ENCODE measurements around the gene GRM5.

The GRM5 gene

DNA sequence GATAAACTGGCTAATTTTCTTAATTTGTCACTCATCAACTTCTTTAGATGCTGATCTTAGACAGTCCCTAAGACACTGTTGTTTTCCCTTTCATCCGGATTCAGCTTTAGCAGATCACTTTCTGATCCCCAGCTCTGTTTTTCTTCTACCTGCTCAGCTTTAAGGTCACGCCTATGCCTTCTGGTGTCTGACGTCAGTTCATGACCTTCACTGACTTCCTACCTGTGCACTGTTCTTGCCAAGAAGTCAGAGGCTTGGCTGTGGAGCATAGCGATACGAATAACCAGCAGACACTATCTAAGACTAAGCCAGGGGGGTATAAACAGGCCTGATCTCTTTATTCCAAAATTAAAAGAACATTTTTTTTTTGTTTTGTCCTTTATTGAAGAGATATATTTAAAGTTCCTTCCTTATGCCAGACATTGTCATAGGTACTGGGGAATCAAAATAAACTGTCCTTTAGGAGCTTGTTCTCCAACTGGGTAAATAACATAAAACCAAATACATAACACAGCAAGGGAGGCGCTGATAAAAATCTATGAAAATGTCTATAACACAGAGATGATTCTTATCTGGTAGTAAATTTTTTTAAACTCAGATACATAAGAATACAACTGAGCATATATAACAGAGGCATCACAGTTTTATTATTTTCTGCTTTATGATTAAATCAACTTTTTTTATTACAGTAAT, 376.1 kb downstream of the GRM5 start:
- peak in 1 of 2 experiments; percentile 10 for DNase-seq (ENCODE audit: low read depth in 1 of 2, low spot score in 1 of 2)
- in situ Hi-C loops (cut with HindIII; ENCODE audit: low pct_unique_long_range_greater_than_20kb, low sequenced_read_pairs): no loop called here
- no peak for TF ChIP-seq JUND (IDR thresholded peaks at IDR 0.05; ENCODE audit: low read depth)

DNA sequence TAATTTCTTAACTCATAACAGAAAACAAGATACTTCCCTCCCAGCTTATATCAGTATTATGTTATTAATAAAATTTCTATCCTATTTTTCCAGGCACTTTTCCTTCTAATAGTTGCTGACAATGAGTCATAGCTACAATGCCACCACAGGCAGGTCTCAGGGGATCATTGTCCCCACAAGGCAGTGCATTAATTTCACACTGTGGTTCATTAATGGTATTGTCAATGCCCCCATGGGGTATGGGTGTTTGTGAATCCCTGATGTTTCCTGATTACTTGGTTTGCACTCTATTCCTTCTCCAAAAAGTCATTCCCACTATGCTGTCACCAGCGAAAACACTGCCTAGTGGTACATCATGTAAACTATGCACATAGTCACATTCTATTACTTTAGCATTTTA, 382.8 kb downstream of the GRM5 start:
- DNase-seq (ENCODE audit: low read depth in 1 of 2, low spot score in 1 of 2): no peak
- no peak for TF ChIP-seq JUND (IDR thresholded peaks at IDR 0.05; ENCODE audit: low read depth)
- in situ Hi-C loops (cut with HindIII; ENCODE audit: low pct_unique_long_range_greater_than_20kb, low sequenced_read_pairs): no loop called here

DNA sequence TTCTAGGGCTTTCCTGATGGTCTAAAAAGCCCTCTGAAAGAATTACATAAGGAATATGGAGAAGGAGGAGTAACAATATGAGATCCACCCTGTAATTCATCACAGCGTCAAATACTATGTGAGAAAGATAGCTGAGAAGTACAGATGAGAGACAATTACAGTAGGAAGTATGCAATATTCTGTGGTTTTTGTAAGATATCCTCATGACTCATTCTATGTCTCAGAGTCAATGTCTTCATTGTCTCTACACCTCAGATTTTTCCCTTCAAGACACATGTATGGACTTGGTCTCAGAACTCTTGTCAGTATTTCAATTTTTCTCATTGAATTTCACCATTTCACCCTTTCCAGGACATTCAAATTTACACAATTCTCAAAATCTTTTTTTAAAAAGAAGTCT, 385.0 kb downstream of the GRM5 start:
- in situ Hi-C loops (cut with HindIII; ENCODE audit: low pct_unique_long_range_greater_than_20kb, low sequenced_read_pairs): no loop called here
- no peak for TF ChIP-seq JUND (IDR thresholded peaks at IDR 0.05; ENCODE audit: low read depth)
- no peak for DNase-seq (ENCODE audit: low read depth in 1 of 2, low spot score in 1 of 2)

DNA sequence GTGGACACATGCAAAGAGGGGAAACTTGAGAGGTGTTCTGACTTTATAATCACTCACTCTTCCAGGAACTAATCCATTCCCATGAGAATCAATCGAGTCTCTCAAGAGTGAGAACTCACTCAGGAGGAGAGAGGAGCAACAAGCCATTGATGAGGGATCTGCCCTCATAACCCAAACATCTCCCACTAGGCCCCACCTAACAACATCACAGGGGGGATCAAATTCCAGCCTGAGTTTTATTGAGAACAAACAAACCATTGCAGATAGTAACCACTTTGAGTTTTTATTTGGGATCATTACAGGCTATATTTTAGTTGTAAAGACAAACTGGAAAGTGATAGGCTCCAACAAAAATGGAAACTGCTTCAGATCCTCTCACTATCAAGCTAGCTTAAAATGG, 399.4 kb downstream of the GRM5 start:
- in situ Hi-C loops (cut with HindIII; ENCODE audit: low pct_unique_long_range_greater_than_20kb, low sequenced_read_pairs): no loop called here
- no peak for TF ChIP-seq JUND (IDR thresholded peaks at IDR 0.05; ENCODE audit: low read depth)
- no peak for DNase-seq (ENCODE audit: low read depth in 1 of 2, low spot score in 1 of 2)

DNA sequence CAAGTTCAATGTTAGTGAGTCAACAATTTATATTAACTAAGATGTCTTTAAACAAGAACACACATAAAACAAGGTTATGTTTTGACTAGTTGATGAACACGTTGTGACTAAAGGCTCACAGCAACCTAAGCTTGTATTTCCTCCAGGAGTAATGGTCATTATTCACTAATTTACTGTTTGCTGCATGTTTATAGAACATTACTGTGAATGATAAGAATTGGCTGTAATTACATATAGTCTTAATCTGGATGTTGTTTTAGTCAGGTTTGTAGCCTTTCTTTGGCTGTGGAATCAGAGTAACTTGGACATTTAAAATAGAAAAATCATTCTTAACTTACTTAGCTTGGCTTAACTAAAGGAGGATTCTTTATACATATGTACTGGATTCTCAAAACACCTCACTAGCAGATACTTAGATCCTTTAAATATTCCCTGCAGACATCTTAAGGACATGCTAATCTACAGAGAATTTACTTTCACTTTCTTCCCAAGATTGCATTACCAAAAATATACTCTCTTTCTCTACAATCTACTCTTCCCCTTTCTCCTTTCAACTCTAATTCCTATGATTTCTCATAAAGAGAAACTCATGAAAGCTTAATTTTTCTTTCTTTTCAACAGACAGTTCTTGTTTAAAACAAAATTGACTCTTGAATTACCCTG, 408.6 kb downstream of the GRM5 start:
- DNase-seq (ENCODE audit: low read depth in 1 of 2, low spot score in 1 of 2): no peak
- no peak for TF ChIP-seq JUND (IDR thresholded peaks at IDR 0.05; ENCODE audit: low read depth)
- in situ Hi-C loops (cut with HindIII; ENCODE audit: low pct_unique_long_range_greater_than_20kb, low sequenced_read_pairs): no loop called here

DNA sequence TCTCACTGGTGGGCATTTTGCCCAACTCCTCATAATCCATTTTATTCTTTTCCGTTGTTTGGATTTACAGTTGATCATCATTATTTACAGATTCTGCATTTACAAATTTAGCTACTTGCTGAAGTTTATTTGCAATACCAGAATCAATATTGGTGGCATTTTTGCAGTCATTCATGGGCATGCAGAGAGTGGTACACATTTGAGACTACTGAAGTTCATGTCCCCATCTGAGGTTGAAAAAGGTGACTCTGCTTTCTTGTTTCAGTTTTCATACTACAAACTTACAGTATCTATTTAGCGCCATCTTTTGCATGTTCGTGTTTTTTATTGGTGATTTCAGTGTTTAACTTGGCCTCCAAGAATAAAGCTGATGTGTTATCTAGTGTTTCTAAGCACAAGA, 409.5 kb downstream of the GRM5 start:
- in situ Hi-C loops (cut with HindIII; ENCODE audit: low pct_unique_long_range_greater_than_20kb, low sequenced_read_pairs): no loop called here
- DNase-seq (ENCODE audit: low read depth in 1 of 2, low spot score in 1 of 2): no peak
- TF ChIP-seq JUND (IDR thresholded peaks at IDR 0.05; ENCODE audit: low read depth): no peak

DNA sequence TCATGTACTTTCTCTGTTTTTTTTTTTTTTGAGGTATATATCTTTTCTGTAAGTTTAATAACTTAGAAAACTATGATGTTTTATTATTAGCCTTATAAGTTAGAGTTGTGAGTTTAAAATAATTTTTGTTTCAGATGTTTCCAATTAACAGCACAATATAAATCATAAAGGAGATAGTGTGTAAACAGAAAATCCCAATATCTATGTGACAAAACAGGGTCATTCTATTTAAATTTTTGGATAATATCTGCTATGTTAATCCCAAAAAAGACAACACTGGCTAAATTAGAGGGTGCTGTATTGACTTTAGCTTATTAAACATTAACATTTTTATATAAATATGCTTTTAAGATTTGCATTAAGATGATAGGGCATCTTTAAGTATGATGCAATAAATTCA, 410.1 kb downstream of the GRM5 start:
- DNase-seq (ENCODE audit: low read depth in 1 of 2, low spot score in 1 of 2): no peak
- TF ChIP-seq JUND (IDR thresholded peaks at IDR 0.05; ENCODE audit: low read depth): no peak
- in situ Hi-C loops (cut with HindIII; ENCODE audit: low pct_unique_long_range_greater_than_20kb, low sequenced_read_pairs): no loop called here

DNA sequence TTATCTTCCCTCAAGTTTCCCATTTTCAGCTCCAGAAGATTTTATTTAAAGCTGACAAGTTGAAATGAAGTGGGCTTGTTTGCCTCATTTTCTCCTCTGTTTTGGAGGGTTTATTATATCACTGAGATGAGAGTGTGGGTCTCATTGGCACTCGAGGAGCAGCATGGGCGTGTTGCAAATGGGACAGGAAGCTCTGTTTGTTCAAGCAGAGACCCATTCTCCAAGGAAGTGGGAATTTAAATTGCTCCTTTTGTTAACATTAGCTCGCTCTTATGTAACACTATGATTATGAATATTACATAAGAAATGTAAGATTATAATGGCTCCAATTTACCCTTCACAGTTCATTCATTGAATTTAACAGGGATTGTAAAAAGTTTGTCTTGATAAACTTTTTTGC, 410.6 kb downstream of the GRM5 start:
- DNase-seq (ENCODE audit: low read depth in 1 of 2, low spot score in 1 of 2): no peak
- in situ Hi-C loops (cut with HindIII; ENCODE audit: low pct_unique_long_range_greater_than_20kb, low sequenced_read_pairs): no loop called here
- TF ChIP-seq JUND (IDR thresholded peaks at IDR 0.05; ENCODE audit: low read depth): no peak

DNA sequence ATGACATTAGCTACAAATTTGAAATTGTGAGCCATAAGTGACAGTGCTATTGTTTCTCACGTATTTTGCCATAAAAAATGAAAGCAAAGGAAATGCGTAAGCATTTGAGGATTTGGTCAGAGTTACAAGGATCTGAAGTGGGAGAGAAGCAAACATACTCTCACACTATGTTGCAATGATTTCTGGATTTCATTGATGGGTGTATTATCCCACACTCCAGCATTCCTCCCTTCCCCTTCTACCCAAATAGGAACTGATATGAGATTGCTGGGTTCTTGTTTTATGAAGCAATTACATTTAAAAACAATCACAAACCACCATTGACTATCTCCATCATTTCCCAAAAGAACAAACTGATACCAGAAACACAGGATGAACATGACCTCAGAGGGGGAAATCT, 414.2 kb downstream of the GRM5 start:
- no peak for DNase-seq (ENCODE audit: low read depth in 1 of 2, low spot score in 1 of 2)
- in situ Hi-C loops (cut with HindIII; ENCODE audit: low pct_unique_long_range_greater_than_20kb, low sequenced_read_pairs): no loop called here
- TF ChIP-seq JUND (IDR thresholded peaks at IDR 0.05; ENCODE audit: low read depth): no peak

DNA sequence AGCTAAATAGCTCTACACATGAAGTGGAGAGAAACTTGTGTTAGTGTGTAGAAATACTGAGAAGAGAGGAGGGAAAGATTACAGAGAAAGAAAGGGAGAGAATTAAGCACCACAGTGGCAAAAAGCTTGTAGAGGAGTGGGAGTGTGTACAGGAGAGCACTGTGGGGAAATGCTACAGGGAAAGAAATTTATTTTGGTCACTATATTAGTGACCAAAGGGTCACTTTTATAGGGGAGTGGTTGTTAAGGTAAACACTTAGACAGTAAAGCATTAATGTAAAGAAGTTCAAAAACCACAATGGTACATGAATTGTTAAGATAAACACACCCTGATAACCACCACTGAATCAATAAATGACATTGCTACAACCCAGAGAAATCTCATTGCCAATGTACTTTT, 421.1 kb downstream of the GRM5 start:
- no peak for DNase-seq (ENCODE audit: low read depth in 1 of 2, low spot score in 1 of 2)
- TF ChIP-seq JUND (IDR thresholded peaks at IDR 0.05; ENCODE audit: low read depth): no peak
- in situ Hi-C loops (cut with HindIII; ENCODE audit: low pct_unique_long_range_greater_than_20kb, low sequenced_read_pairs): no loop called here

DNA sequence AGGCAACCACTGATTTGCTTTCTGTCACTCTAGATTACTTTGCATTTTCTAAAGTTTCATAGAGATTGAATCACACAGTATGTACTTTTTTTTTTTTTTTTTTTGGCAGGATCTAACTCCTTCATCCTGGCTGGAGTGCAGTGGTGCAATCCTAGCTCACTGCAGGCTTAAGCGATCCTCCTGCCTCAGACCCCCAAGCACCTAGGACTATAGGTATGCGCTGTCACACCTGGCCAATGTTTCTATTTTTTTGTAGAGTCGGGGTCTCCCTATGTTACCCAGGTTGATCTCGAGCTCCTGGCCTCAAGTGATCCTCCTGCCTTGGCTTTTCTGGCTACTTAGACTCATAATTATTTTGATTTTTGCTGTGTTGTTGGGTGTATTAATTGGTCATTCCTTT, 433.6 kb downstream of the GRM5 start:
- no peak for TF ChIP-seq JUND (IDR thresholded peaks at IDR 0.05; ENCODE audit: low read depth)
- no peak for DNase-seq (ENCODE audit: low read depth in 1 of 2, low spot score in 1 of 2)
- in situ Hi-C loops (cut with HindIII; ENCODE audit: low pct_unique_long_range_greater_than_20kb, low sequenced_read_pairs): no loop called here

DNA sequence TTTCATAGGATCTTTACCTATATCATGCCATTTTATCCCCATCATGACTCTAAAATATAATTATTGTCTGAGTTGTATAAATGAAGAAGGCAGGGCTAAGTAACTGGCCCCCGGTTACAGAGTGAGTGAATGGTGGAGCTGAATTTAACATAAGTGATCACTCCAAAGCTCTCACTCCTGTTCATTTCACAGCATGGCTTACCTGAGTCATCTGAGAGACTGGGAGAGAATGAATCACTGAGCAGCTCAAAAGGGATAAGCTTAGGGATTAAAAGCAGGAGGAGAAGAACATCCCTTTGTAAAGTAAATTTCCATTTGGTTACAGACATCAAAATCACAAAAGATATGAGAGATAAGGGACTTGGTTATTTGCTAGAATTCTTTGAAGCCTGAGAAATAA, 434.3 kb downstream of the GRM5 start:
- TF ChIP-seq JUND (IDR thresholded peaks at IDR 0.05; ENCODE audit: low read depth): no peak
- in situ Hi-C loops (cut with HindIII; ENCODE audit: low pct_unique_long_range_greater_than_20kb, low sequenced_read_pairs): no loop called here
- DNase-seq (ENCODE audit: low read depth in 1 of 2, low spot score in 1 of 2): no peak

DNA sequence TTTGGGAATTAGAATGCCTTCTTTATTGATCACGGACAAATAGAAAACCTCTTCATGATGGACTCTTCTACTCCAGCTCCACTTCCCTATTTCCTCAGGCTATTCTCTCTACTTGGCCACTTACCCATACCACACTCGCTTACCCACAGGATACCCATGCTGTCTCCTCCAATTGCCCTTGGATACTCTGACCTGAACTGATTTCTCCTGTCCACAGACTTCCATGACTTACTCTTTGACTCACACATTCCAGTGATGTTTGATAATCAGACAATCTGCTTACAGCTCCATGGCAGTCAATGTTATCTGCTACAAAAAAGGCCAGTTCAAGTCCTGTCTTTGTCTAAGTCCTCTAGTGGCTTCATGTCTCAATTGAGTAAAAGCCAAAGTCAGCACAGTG, 436.3 kb downstream of the GRM5 start:
- no peak for TF ChIP-seq JUND (IDR thresholded peaks at IDR 0.05; ENCODE audit: low read depth)
- in situ Hi-C loops (cut with HindIII; ENCODE audit: low pct_unique_long_range_greater_than_20kb, low sequenced_read_pairs): no loop called here
- DNase-seq (ENCODE audit: low read depth in 1 of 2, low spot score in 1 of 2): no peak

DNA sequence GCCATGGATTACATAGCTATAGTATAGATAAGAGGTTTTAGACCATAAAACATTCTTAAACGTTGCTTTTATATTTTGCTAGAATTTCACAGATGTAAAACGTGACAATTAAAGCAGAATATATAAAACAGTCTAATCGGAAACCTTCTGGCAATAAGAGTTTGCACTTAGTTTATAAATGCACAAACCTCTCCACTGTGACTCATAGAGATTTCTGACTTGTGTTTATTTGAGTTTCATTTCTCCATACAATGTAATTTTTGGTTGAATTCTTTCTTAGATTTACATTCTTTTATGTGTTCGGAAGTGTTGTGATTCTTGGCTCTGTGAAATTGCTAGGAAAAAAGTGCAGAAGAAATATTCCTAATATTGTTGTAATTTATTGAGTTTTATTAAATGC, 439.6 kb downstream of the GRM5 start:
- in situ Hi-C loops (cut with HindIII; ENCODE audit: low pct_unique_long_range_greater_than_20kb, low sequenced_read_pairs): no loop called here
- DNase-seq (ENCODE audit: low read depth in 1 of 2, low spot score in 1 of 2): no peak
- no peak for TF ChIP-seq JUND (IDR thresholded peaks at IDR 0.05; ENCODE audit: low read depth)
